Measurements from ENCODE around the gene SLC2A13.

DNA sequence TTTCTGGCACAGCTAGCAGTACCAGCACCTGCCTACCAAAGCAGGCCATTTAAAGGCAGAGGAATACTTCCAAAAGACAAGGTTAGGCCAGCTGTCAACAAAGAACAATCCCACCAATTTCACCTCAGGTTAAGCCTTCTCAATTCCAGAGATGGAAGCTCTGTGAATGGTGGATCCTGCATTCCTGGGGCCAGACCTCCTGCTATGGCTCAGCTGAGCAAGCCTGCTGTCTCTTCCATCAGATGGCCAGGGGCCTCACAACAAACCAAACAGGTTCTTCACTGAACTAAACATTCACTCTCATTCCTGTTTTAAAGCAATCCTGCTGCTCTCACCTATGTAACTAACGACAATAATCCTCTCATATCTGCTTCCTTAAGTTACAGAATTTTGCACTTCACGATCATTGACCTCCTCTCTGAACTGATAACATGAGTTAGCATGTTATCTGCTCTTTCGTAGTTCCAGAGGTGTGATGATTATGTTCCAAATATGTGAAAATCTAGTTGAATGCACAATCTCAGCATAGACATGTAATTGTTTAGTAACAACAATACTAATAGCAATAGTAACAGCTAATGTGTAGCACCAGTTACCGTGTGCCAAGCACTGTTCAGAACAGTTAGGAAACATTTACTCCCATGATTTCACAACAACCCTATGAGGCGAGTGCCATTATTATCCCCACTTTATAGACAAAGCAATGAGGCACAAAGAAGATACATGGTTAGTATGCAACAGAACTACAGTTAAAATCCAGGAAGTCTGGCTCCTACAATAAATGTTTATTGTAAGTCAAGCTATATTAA is 73.2 kb downstream of the SLC2A13 start:
- TF ChIP-seq, protein P1, sequence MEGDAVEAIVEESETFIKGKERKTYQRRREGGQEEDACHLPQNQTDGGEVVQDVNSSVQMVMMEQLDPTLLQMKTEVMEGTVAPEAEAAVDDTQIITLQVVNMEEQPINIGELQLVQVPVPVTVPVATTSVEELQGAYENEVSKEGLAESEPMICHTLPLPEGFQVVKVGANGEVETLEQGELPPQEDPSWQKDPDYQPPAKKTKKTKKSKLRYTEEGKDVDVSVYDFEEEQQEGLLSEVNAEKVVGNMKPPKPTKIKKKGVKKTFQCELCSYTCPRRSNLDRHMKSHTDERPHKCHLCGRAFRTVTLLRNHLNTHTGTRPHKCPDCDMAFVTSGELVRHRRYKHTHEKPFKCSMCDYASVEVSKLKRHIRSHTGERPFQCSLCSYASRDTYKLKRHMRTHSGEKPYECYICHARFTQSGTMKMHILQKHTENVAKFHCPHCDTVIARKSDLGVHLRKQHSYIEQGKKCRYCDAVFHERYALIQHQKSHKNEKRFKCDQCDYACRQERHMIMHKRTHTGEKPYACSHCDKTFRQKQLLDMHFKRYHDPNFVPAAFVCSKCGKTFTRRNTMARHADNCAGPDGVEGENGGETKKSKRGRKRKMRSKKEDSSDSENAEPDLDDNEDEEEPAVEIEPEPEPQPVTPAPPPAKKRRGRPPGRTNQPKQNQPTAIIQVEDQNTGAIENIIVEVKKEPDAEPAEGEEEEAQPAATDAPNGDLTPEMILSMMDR (IDR thresholded peaks at IDR 0.05; ENCODE audit: low read depth, low read length), result no peak
- TF ChIP-seq, protein P2, sequence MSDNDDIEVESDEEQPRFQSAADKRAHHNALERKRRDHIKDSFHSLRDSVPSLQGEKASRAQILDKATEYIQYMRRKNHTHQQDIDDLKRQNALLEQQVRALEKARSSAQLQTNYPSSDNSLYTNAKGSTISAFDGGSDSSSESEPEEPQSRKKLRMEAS (IDR thresholded peaks at IDR 0.05; ENCODE audit: low read depth, low read length), result no peak
- TF ChIP-seq POLR2A (IDR thresholded peaks at IDR 0.05; ENCODE audit: extremely low read depth, insufficient read length), result no peak
- no peak for TF ChIP-seq MYC (IDR thresholded peaks at IDR 0.05; ENCODE audit: low read depth, low read length)

Measured in NB4 (cell line).